H1 (cell line): ENCODE measurements around the gene SELENOI.

Experiments used
- JUND ChIP-seq: IDR thresholded peaks from 2 replicates; pipeline ENCODE4 v1.6.1; 2011; ENCODE audit warnings: mild to moderate bottlenecking, improper control_type of control experiment, low read length
- RBBP5 ChIP-seq: IDR thresholded peaks from 2 replicates; pipeline ENCODE4 v1.7.1; 2012; ENCODE audit warnings: low read depth, mild to moderate bottlenecking, inconsistent platforms, low read length, moderate library complexity, borderline replicate concordance
- TF ChIP-seq, protein P1 (sequence below): IDR thresholded peaks from 2 replicates; pipeline ENCODE4 v1.6.1; 2011; ENCODE audit warnings: low read length, improper control_type of control experiment
- TF ChIP-seq, protein P2 (sequence below), 3 experiments: IDR thresholded peaks; 1 replicate in 2 of 3; 2 replicates in 1 of 3; pipeline versions ENCODE4 v1.5.1 to v1.6.1; 2011; ENCODE audit warnings: low read length in 3 of 3, mild to moderate bottlenecking in 3 of 3, inconsistent platforms in 2 of 3, low read depth in 1 of 3, moderate library complexity in 1 of 3; ENCODE audit not compliant: insufficient read depth in 1 of 3; ENCODE audit errors: control extremely low read depth in 1 of 3

DNA sequence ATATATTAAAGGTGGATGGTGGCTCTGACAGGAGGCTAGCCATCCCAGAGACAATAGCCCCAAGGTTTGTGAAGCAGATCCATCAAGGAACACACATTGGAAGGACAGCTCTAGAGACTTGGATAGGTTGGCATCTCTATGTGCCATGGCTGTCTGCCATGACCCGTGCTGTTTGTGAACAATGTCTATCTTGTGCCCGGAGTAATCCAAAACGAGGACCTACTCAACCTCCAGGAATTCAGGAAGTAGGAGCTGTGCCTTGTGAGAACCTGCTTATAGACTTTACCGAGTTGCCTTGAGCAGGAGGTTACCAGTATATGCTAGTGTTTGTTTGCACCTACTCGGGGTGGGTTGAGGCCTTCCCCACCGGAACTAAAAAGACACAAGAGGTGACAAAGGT lies 43.1 kb upstream of the SELENOI start:
- TF ChIP-seq, protein P1, sequence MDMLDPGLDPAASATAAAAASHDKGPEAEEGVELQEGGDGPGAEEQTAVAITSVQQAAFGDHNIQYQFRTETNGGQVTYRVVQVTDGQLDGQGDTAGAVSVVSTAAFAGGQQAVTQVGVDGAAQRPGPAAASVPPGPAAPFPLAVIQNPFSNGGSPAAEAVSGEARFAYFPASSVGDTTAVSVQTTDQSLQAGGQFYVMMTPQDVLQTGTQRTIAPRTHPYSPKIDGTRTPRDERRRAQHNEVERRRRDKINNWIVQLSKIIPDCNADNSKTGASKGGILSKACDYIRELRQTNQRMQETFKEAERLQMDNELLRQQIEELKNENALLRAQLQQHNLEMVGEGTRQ = no peak
- TF ChIP-seq, protein P2, sequence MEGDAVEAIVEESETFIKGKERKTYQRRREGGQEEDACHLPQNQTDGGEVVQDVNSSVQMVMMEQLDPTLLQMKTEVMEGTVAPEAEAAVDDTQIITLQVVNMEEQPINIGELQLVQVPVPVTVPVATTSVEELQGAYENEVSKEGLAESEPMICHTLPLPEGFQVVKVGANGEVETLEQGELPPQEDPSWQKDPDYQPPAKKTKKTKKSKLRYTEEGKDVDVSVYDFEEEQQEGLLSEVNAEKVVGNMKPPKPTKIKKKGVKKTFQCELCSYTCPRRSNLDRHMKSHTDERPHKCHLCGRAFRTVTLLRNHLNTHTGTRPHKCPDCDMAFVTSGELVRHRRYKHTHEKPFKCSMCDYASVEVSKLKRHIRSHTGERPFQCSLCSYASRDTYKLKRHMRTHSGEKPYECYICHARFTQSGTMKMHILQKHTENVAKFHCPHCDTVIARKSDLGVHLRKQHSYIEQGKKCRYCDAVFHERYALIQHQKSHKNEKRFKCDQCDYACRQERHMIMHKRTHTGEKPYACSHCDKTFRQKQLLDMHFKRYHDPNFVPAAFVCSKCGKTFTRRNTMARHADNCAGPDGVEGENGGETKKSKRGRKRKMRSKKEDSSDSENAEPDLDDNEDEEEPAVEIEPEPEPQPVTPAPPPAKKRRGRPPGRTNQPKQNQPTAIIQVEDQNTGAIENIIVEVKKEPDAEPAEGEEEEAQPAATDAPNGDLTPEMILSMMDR (IDR thresholded peaks at IDR 0.05; ENCODE audit: control extremely low read depth in 1 of 3, insufficient read depth in 1 of 3, low read depth in 1 of 3, low read length in 3 of 3) = no peak
- TF ChIP-seq RBBP5 (no peak), JUND (no peak)
